Endodermal cell (in vitro differentiated cells): ENCODE measurements around the gene TUBB8. TPM values are rescaled to one million over a fixed set of nuclear protein-coding genes. Genes with fewer than 3 reads are reported as not detected.
"Not testable (repeated sequence)": the region's sequence is repeated elsewhere in the genome, so short reads cannot be mapped to it uniquely, and the experiment has no call there.

Source experiments
- DNase-seq: peaks from one replicate; pipeline ENCODE4 v3.0.0-alpha.2; 2017
- H3K27ac ChIP-seq: 2 replicates; pipeline ENCODE4 v1.5.1; 2013; ENCODE audit warnings: mild to moderate bottlenecking, low read depth, low read length, moderate library complexity
- H3K27me3 ChIP-seq: 2 replicates; pipeline ENCODE4 v1.6.1; 2013; ENCODE audit warnings: mild to moderate bottlenecking, low read length, moderate library complexity; ENCODE audit not compliant: insufficient read depth, control insufficient read depth, poor library complexity, severe bottlenecking
- H3K36me3 ChIP-seq: 2 replicates; pipeline ENCODE4 v1.7.0; 2013; ENCODE audit warnings: mild to moderate bottlenecking, low read length, moderate library complexity; ENCODE audit not compliant: control insufficient read depth, insufficient read depth
- H3K4me1 ChIP-seq: one replicate; pipeline ENCODE4 v1.7.0; 2013; ENCODE audit warnings: low read length; ENCODE audit not compliant: control insufficient read depth, insufficient read depth
- H3K4me3 ChIP-seq: 2 replicates; pipeline ENCODE4 v1.5.1; 2013; ENCODE audit warnings: mild to moderate bottlenecking, low read length, moderate library complexity
- H3K9ac ChIP-seq: 2 replicates; pipeline ENCODE4 v1.6.1; 2013; ENCODE audit warnings: mild to moderate bottlenecking, low read length, moderate library complexity; ENCODE audit not compliant: poor library complexity, severe bottlenecking; ENCODE audit errors: extremely low read depth
- H3K9me3 ChIP-seq: 2 replicates; pipeline ENCODE4 v1.6.1; 2013; ENCODE audit warnings: mild to moderate bottlenecking, low read length, moderate library complexity; ENCODE audit not compliant: control insufficient read depth
- H3K27ac Mint-ChIP-seq: 2 replicates; pipeline ENCODE4 v1.8.0; 2020; ENCODE audit warnings: mixed read lengths
- H3K27me3 Mint-ChIP-seq: 2 replicates; pipeline ENCODE4 v1.8.0; 2021; ENCODE audit warnings: mild to moderate bottlenecking, mixed read lengths; ENCODE audit not compliant: insufficient read depth
- H3K36me3 Mint-ChIP-seq: 2 replicates; pipeline ENCODE4 v1.8.0; 2020; ENCODE audit warnings: low read depth, mixed read lengths
- H3K4me1 Mint-ChIP-seq: 2 replicates; pipeline ENCODE4 v1.8.0; 2020; ENCODE audit warnings: mixed read lengths
- H3K4me3 Mint-ChIP-seq: 2 replicates; pipeline ENCODE4 v1.8.0; 2020; ENCODE audit warnings: mild to moderate bottlenecking, moderate library complexity, mixed read lengths
- H3K9me3 Mint-ChIP-seq: 2 replicates; pipeline ENCODE4 v1.8.0; 2020; ENCODE audit warnings: mild to moderate bottlenecking, mixed read lengths
- WGBS, 2 experiments: methylation state at CpG; one replicate each; pipeline versions ENCODE4 v1.1.5 to v1.1.7; 2013; ENCODE audit warnings: missing lambda C conversion rate in 2 of 2, mixed read lengths in 1 of 2; ENCODE audit not compliant: insufficient coverage in 1 of 2, insufficient read length in 1 of 2; 5-methylcytosine and 5-hydroxymethylcytosine counted together
- total RNA-seq, 2 donors: library from RNA; stranded (reverse); fragmentation: NEBNext Ultra II Directional in 1 of 2; extraction: Animal tissue kit (Norgen Biotek cat#: 25700) in 1 of 2; gene quantifications; 2 replicates in 1 of 2; 3 replicates in 1 of 2; pipeline ENCODE4 v1.2.1, GENCODE V29; 2021
- TF ChIP-seq, protein P1 (sequence below): fragments of 200-600 bp; sonication (generic); conservative IDR thresholded peaks from 2 replicates; pipeline ENCODE4 v1.5.0; 2021; ENCODE audit warnings: antibody characterized with exemption, mild to moderate bottlenecking

The TUBB8 gene
- total RNA-seq, 2 donors from 2014 or later: 0.90 to 1.9 TPM

DNA sequence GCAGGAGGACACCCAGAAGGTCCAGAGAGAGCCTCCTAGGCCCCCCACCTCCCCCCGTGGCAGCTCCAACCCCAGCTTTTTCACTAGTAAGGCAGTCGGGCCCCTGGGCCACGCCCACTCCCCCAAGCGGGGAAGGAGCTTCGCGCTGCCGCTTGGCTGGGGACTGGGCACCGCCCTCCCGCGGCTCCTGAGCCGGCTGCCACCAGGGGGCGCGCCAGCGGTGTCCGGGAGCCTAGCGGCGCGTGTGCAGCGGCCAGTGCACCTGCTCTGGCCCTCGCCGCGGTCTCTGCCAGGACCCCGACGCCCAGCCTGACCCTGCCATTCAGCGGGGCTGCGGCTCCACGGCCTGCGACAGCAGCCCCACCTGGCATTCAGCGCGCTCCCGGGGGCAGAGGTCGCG is 37.8 kb downstream of the TUBB8 start:
- 39% methylated on average over 5 of the region's 33 CpGs; no CpG with 5 or more reads in 1 of the 2 experiments for WGBS, 2 experiments
- not testable (repeated sequence) for H3K9me3 Mint-ChIP-seq, H3K4me1 Mint-ChIP-seq, H3K4me3 Mint-ChIP-seq, DNase-seq, H3K27ac Mint-ChIP-seq, H3K9me3 ChIP-seq, H3K27me3 Mint-ChIP-seq, H3K4me3 ChIP-seq, H3K9ac ChIP-seq, H3K36me3 ChIP-seq, H3K4me1 ChIP-seq, H3K27me3 ChIP-seq, H3K27ac ChIP-seq, H3K36me3 Mint-ChIP-seq
- TF ChIP-seq, protein P1, sequence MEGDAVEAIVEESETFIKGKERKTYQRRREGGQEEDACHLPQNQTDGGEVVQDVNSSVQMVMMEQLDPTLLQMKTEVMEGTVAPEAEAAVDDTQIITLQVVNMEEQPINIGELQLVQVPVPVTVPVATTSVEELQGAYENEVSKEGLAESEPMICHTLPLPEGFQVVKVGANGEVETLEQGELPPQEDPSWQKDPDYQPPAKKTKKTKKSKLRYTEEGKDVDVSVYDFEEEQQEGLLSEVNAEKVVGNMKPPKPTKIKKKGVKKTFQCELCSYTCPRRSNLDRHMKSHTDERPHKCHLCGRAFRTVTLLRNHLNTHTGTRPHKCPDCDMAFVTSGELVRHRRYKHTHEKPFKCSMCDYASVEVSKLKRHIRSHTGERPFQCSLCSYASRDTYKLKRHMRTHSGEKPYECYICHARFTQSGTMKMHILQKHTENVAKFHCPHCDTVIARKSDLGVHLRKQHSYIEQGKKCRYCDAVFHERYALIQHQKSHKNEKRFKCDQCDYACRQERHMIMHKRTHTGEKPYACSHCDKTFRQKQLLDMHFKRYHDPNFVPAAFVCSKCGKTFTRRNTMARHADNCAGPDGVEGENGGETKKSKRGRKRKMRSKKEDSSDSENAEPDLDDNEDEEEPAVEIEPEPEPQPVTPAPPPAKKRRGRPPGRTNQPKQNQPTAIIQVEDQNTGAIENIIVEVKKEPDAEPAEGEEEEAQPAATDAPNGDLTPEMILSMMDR: peak; percentile 50

DNA sequence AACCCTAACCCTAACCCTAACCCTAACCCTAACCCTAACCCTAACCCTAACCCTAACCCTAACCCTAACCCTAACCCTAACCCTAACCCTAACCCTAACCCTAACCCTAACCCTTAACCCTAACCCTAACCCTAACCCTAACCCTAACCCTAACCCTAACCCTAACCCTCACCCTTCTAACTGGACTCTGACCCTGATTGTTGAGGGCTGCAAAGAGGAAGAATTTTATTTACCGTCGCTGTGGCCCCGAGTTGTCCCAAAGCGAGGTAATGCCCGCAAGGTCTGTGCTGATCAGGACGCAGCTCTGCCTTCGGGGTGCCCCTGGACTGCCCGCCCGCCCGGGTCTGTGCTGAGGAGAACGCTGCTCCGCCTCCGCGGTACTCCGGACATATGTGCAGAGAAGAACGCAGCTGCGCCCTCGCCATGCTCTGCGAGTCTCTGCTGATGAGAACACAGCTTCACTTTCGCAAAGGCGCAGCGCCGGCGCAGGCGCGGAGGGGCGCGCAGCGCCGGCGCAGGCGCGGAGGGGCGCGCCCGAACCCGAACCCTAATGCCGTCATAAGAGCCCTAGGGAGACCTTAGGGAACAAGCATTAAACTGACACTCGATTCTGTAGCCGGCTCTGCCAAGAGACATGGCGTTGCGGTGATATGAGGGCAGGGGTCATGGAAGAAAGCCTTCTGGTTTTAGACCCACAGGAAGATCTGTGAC is 38.7 kb downstream of the TUBB8 start:
- H3K9ac ChIP-seq, H3K4me1 ChIP-seq, H3K27ac ChIP-seq, H3K4me3 ChIP-seq, H3K36me3 Mint-ChIP-seq, H3K9me3 Mint-ChIP-seq, H3K4me1 Mint-ChIP-seq, DNase-seq, H3K4me3 Mint-ChIP-seq, H3K27me3 Mint-ChIP-seq, H3K9me3 ChIP-seq, H3K27me3 ChIP-seq, H3K27ac Mint-ChIP-seq, H3K36me3 ChIP-seq: not testable (repeated sequence)
- WGBS, 2 experiments: no CpG with 5 or more reads among the region's 42 CpGs

Other genes starting within 250 kb of the TUBB8 start
- gene ZMYND11, start 86.2 kb upstream of the TUBB8 start, total RNA-seq: 10 to 100 TPM; 34.2 to 37.7 TPM